Caco-2 (cell line): ENCODE measurements around the gene TSPAN6. TPM values are rescaled to one million over a fixed set of nuclear protein-coding genes. Genes with fewer than 3 reads are reported as not detected.

Experiments
- BruUV-seq: library from RNA; stranded (reverse); fragments of 400-500 nt; replicated peaks from 2 replicates; lab custom pipeline; 2021; lab: Mats Ljungman, UMichigan
- CTCF ChIA-PET: fragments of 300-600 bp; sonication (Branson Sonifier 250); formaldehyde crosslinking; loops from one replicate; lab custom pipeline; 2022; ENCODE audit warnings: antibody characterized with exemption; lab: Charles Lee
- POLR2A ChIA-PET: fragments of 300-600 bp; sonication (Branson Sonifier 250); formaldehyde crosslinking; loops from one replicate; lab custom pipeline; 2022; ENCODE audit warnings: antibody characterized with exemption; lab: Charles Lee
- DNase-seq, 2 experiments: peaks; one replicate each; pipeline versions ENCODE4 v3.0.0 to v3.0.0-alpha.2; 2020 to 2022
- H3K27me3 ChIP-seq: replicated peaks from 2 replicates; pipeline ENCODE4 v1.6.0; 2011; ENCODE audit warnings: low read length; ENCODE audit not compliant: control insufficient read depth, insufficient read depth
- H3K36me3 ChIP-seq: 2 replicates; pipeline ENCODE4 v1.5.1; 2011; ENCODE audit warnings: low read length; ENCODE audit not compliant: control insufficient read depth, insufficient read depth
- H3K4me1 ChIP-seq: fragments of 250-450 bp; sonication (Bioruptor Pico); 2 replicates; pipeline ENCODE4 v1.5.1; 2020; ENCODE audit warnings: mild to moderate bottlenecking
- H3K4me3 ChIP-seq: 2 replicates; pipeline ENCODE4 v1.5.1; 2011; ENCODE audit warnings: low read depth, mild to moderate bottlenecking, control low read depth, low read length
- H3K9me3 ChIP-seq: fragments of 250-450 bp; sonication (Bioruptor Pico); 2 replicates; pipeline ENCODE4 v1.5.1; 2020; ENCODE audit warnings: mild to moderate bottlenecking, moderate library complexity
- H3K27ac Mint-ChIP-seq: one replicate; pipeline ENCODE4 v1.8.0; 2022; ENCODE audit warnings: mixed read lengths; ENCODE audit not compliant: unreplicated experiment
- H3K27me3 Mint-ChIP-seq: one replicate; pipeline ENCODE4 v1.8.0; 2022; ENCODE audit warnings: mixed read lengths; ENCODE audit not compliant: insufficient read depth, unreplicated experiment
- H3K36me3 Mint-ChIP-seq: one replicate; pipeline ENCODE4 v1.8.0; 2022; ENCODE audit warnings: mild to moderate bottlenecking, mixed read lengths; ENCODE audit not compliant: insufficient read depth, unreplicated experiment
- H3K4me1 Mint-ChIP-seq: one replicate; pipeline ENCODE4 v1.8.0; 2022; ENCODE audit warnings: low read depth, mixed read lengths; ENCODE audit not compliant: unreplicated experiment
- H3K4me3 Mint-ChIP-seq: one replicate; pipeline ENCODE4 v1.8.0; 2022; ENCODE audit warnings: mild to moderate bottlenecking, moderate library complexity, mixed read lengths; ENCODE audit not compliant: unreplicated experiment
- H3K9me3 Mint-ChIP-seq: one replicate; pipeline ENCODE4 v1.8.0; 2022; ENCODE audit warnings: mixed read lengths; ENCODE audit not compliant: unreplicated experiment
- intact Hi-C: fragments of 100-400 bp; cut with micrococcal nuclease; formaldehyde crosslinking; loops from one replicate; pipeline ENCODE4 v1.10.0; 2022; ENCODE audit not compliant: unreplicated experiment
- total RNA-seq: library from RNA; stranded (reverse); gene quantifications from 2 replicates; pipeline ENCODE4 v1.2.3, GENCODE V29; 2022
- TF ChIP-seq, protein P1 (sequence below), 2 experiments: fragments of 200-600 bp in 1 of 2; IDR thresholded peaks; 1 replicate in 1 of 2; 2 replicates in 1 of 2; pipeline versions ENCODE4 v1.5.1 to v1.8.0; 2011 to 2022; ENCODE audit warnings: antibody characterized with exemption in 1 of 2, control low read depth in 1 of 2, inconsistent platforms in 1 of 2, low read depth in 1 of 2, low read length in 1 of 2, mild to moderate bottlenecking in 1 of 2, moderate library complexity in 1 of 2; ENCODE audit not compliant: insufficient read depth in 1 of 2, severe bottlenecking in 1 of 2, unreplicated experiment in 1 of 2

TSPAN6 gene
- total RNA-seq, 1 experiment from 2014 or later: 137 TPM

DNA sequence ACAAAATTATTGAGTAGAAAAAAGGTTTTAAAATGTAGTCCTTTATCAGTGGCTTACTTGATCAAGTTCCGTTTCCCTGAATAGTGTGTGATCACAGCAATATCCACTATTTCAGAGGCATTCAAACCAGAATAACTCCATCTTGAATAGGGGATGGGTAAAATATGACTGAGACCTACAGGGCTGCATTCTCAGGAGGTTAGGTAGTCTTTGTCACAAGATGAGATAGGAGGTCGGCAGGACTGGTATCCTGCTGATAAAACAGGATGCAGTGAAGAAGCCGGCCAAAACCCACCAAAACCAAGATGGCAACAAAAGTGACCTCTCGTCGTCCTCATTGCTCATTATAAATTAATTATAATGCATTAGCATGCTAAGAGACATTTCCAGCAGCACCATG lies 24.7 kb downstream of the TSPAN6 start:
- H3K4me1 Mint-ChIP-seq: no peaks in the 10 kb centered on the region
- H3K4me3 ChIP-seq: no peak overlapping the region
- H3K27me3 ChIP-seq: no peaks in the 10 kb centered on the region
- no peak for DNase-seq
- ChIA-PET POLR2A (no interaction called here), CTCF (no interaction called here)
- no peaks in the 10 kb centered on the region for H3K27me3 Mint-ChIP-seq
- no peaks in the 10 kb centered on the region for H3K9me3 ChIP-seq
- peaks cover 9% of the 10 kb centered on the region for H3K9me3 Mint-ChIP-seq
- no peak overlapping the region for H3K27ac Mint-ChIP-seq
- no peaks in the 10 kb centered on the region for H3K36me3 ChIP-seq
- no peaks in the 10 kb centered on the region for H3K36me3 Mint-ChIP-seq
- intact Hi-C loops: no loop called here
- BruUV-seq: no TSS peak
- TF ChIP-seq, protein P1, sequence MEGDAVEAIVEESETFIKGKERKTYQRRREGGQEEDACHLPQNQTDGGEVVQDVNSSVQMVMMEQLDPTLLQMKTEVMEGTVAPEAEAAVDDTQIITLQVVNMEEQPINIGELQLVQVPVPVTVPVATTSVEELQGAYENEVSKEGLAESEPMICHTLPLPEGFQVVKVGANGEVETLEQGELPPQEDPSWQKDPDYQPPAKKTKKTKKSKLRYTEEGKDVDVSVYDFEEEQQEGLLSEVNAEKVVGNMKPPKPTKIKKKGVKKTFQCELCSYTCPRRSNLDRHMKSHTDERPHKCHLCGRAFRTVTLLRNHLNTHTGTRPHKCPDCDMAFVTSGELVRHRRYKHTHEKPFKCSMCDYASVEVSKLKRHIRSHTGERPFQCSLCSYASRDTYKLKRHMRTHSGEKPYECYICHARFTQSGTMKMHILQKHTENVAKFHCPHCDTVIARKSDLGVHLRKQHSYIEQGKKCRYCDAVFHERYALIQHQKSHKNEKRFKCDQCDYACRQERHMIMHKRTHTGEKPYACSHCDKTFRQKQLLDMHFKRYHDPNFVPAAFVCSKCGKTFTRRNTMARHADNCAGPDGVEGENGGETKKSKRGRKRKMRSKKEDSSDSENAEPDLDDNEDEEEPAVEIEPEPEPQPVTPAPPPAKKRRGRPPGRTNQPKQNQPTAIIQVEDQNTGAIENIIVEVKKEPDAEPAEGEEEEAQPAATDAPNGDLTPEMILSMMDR (IDR thresholded peaks at IDR 0.05; ENCODE audit: insufficient read depth in 1 of 2, low read depth in 1 of 2, low read length in 1 of 2, severe bottlenecking in 1 of 2, unreplicated experiment in 1 of 2): no peak
- 0 out of 2 replicates have a peak, but pooled peaks cover 7% of the 10 kb centered on the region for H3K4me1 ChIP-seq
- H3K4me3 Mint-ChIP-seq: no peak overlapping the region

DNA sequence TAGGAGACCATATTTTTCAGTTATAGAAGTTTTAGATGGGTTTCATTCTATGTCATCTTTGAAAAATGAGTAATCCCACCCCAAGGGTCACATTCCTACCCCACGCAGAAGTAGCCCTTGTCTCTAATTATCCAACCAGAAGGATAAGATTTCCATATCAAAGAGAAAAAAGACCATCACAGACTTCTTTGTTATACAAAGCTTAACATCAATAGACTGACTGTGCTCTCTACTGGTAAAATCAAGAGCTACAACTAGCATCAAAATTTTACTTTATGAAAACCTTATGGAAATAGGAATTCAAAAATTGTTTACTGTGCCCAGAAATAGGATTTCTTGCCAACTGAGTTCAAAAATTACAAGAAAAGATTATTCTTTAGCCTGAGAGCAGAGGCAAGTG lies 27.0 kb downstream of the TSPAN6 start:
- H3K4me1 ChIP-seq: no peaks in the 10 kb centered on the region
- no peaks in the 10 kb centered on the region for H3K27me3 Mint-ChIP-seq
- H3K4me3 Mint-ChIP-seq: no peak overlapping the region
- H3K27ac Mint-ChIP-seq: no peak overlapping the region
- intact Hi-C loops: loop anchor here (1.0 kb wide), 2 partner anchors 97 to 162 kb away; no protein-coding TSS in a partner anchor
- CTCF ChIA-PET: interaction anchor here (0.9 to 1.4 kb wide), 6 partner anchors 39 to 199 kb away, joined by 3 to 9 read pairs (median 5); partner anchors contain the start of gene PCDH19
- no peak for DNase-seq
- H3K36me3 Mint-ChIP-seq: no peaks in the 10 kb centered on the region
- POLR2A ChIA-PET: no interaction called here
- H3K9me3 ChIP-seq: no peaks in the 10 kb centered on the region
- H3K27me3 ChIP-seq: no peaks in the 10 kb centered on the region
- no peaks in the 10 kb centered on the region for H3K4me1 Mint-ChIP-seq
- no peaks in the 10 kb centered on the region for H3K36me3 ChIP-seq
- no peaks in the 10 kb centered on the region for H3K9me3 Mint-ChIP-seq
- H3K4me3 ChIP-seq: no peak overlapping the region
- BruUV-seq: no TSS peak
- TF ChIP-seq, protein P1 (IDR thresholded peaks at IDR 0.05; ENCODE audit: insufficient read depth in 1 of 2, low read depth in 1 of 2, low read length in 1 of 2, severe bottlenecking in 1 of 2, unreplicated experiment in 1 of 2): no peak

DNA sequence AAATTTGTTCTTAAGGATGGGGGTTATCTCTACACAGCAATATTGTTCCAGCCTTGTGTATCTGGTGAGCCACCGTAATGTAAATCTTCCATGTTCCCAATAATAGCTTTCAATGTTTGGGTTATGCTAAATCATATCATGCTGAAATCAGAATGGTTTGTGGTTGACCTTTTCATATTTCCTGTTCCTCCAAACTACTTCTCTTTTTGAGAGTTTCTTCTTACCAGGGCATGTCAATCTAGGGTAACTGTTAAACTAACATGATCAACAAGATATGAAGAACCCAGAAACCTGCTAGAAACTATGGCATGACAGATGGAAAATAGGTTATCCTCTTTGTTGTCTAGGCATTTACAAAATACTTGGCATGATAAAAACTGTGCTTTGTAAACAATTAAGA lies 29.9 kb downstream of the TSPAN6 start:
- Mint-ChIP-seq H3K4me3 (no peak overlapping the region), H3K27me3 (no peaks in the 10 kb centered on the region), H3K9me3 (no peaks in the 10 kb centered on the region), H3K27ac (no peak overlapping the region), H3K4me1 (no peaks in the 10 kb centered on the region), H3K36me3 (no peaks in the 10 kb centered on the region)
- ChIA-PET POLR2A (no interaction called here), CTCF (no interaction called here)
- no peaks in the 10 kb centered on the region for H3K27me3 ChIP-seq
- H3K9me3 ChIP-seq: no peaks in the 10 kb centered on the region
- no peak overlapping the region for H3K4me3 ChIP-seq
- no TSS peak for BruUV-seq
- no peak for DNase-seq
- TF ChIP-seq, protein P1 (IDR thresholded peaks at IDR 0.05; ENCODE audit: insufficient read depth in 1 of 2, low read depth in 1 of 2, low read length in 1 of 2, severe bottlenecking in 1 of 2, unreplicated experiment in 1 of 2): no peak
- H3K4me1 ChIP-seq: no peaks in the 10 kb centered on the region
- no peaks in the 10 kb centered on the region for H3K36me3 ChIP-seq
- intact Hi-C loops: no loop called here
